ENCODE measurements around the gene CAPRIN2. TPM values are rescaled to one million over a fixed set of nuclear protein-coding genes. Genes with fewer than 3 reads are reported as not detected.

CAPRIN2 gene
- total and polyA plus RNA-seq, 3 donors from 2014 or later, result 43.7 to 108 (median 74.5) TPM

DNA sequence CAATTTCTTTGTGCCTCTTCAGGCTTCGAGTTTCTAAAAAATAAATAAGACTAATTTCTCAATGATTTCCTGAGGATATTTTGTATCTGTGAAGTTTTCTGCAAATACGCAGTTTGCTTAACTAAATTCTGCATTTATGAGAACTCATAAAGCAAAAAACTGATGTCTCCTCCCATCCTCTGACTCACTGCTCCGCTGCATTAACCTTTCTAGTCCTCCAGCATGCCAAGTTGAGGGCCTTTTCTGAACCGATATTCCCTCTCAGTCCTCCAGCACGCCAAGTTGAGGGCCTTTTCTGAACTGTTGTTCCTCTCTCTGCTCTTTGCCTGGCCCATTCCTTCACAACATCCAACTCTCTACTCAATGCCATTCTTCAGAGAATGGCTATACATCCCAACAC lies 62.3 kb downstream of the CAPRIN2 start:
- Histone ChIP-seq H3K4me3 (no peak overlapping the region), H3K27ac (no peak overlapping the region), H3K27me3 (no peaks in the 10 kb centered on the region), H3K9me3 (no peaks in the 10 kb centered on the region), H3K4me1 (peaks cover 4% of the 10 kb centered on the region), H3K36me3 (ENCODE audit: low read depth, missing control alignments) (no peaks in the 10 kb centered on the region)
- intact Hi-C loops (cut with DNase I; ENCODE audit: low total_unique reads), result no loop called here
- TF ChIP-seq, protein P1, sequence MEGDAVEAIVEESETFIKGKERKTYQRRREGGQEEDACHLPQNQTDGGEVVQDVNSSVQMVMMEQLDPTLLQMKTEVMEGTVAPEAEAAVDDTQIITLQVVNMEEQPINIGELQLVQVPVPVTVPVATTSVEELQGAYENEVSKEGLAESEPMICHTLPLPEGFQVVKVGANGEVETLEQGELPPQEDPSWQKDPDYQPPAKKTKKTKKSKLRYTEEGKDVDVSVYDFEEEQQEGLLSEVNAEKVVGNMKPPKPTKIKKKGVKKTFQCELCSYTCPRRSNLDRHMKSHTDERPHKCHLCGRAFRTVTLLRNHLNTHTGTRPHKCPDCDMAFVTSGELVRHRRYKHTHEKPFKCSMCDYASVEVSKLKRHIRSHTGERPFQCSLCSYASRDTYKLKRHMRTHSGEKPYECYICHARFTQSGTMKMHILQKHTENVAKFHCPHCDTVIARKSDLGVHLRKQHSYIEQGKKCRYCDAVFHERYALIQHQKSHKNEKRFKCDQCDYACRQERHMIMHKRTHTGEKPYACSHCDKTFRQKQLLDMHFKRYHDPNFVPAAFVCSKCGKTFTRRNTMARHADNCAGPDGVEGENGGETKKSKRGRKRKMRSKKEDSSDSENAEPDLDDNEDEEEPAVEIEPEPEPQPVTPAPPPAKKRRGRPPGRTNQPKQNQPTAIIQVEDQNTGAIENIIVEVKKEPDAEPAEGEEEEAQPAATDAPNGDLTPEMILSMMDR (IDR thresholded peaks at IDR 0.05), result no peak
- no peak for TF ChIP-seq POLR2A (IDR thresholded peaks at IDR 0.05)
- no peak for DNase-seq
- WGBS, 2 donors, result 52 to 63% methylated on average over 5 of the region's 5 CpGs

DNA sequence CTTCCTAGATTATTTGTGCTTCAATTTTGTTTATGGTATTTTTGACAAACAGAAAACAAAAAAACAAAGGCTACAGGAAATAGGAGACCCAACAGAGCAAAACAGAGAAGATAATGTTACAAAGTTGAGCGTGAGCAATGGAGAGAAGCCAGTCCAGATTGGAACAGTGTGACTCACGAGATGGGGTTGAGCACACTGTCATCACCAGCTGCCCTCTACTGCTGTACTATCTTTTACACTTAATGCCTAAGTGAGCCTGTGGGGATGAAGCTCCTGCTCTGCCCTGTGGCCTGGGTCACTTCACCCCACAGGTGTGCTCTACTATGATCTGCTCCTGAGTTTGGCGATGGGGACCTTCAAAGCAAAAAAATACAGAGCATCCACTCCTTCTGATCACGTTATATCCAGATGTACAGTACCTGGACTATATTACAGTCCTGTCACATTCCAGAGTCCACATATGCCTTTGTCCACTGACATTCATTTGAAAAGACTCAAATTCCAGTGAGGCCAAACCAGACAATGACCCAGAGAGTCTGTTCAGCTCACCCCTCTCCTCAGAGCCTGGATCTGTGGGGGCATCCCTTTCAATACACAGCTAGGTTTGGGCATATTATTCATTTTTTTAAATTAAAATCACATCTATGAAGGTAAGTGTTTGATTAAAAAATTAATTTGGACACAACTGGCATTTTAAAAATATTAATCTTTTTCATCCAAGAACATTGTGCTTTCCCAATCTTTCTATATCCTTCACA lies 63.5 kb downstream of the CAPRIN2 start:
- DNase-seq, result no peak
- Histone ChIP-seq H3K27ac (no peak overlapping the region), H3K27me3 (no peaks in the 10 kb centered on the region), H3K9me3 (no peaks in the 10 kb centered on the region), H3K4me1 (peaks cover 4% of the 10 kb centered on the region), H3K4me3 (no peak overlapping the region), H3K36me3 (ENCODE audit: low read depth, missing control alignments) (no peaks in the 10 kb centered on the region)
- 56 to 60% methylated on average over 4 of the region's 4 CpGs for WGBS, 2 donors
- intact Hi-C loops (cut with DNase I; ENCODE audit: low total_unique reads), result no loop called here
- no peak for TF ChIP-seq POLR2A (IDR thresholded peaks at IDR 0.05)
- TF ChIP-seq, protein P1 (IDR thresholded peaks at IDR 0.05), result no peak

DNA sequence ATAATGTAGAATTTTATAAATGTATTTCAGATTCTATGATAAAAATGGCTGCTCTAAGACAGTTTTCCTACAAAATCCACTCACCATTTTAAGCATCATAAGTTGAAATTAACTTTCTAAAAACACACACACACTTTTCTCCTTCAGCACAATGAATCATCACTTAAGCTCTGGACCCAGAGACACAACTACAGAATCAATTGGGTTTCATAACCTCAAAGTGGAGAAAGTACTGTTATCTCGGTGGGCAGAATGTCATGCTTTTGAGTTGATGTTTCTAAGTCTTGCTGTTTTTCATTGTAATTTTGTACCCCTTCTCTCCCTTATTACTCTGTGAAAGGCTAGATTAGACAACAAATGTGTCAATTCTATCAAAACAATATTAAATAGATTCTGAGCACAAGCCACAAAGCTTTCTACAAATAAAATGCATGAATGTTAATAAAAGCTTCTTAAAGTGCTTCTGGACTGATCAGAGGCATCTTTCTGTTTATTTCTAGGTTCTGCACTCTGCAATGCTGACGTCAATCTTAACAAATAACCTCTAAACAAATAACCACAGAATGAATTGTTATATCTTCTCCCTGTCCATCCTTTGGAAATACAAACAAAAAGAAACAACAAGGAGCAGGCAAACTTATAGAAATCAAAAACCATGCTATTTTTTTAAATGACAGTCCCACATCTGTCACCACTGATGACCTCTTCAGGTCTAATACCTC lies 67.3 kb downstream of the CAPRIN2 start:
- 75 to 80% methylated on average over 2 of the region's 2 CpGs for WGBS, 2 donors
- H3K36me3 ChIP-seq (ENCODE audit: low read depth, missing control alignments), result no peaks in the 10 kb centered on the region
- H3K27ac ChIP-seq, result no peak overlapping the region
- H3K4me1 ChIP-seq, result no peaks in the 10 kb centered on the region
- no peaks in the 10 kb centered on the region for H3K27me3 ChIP-seq
- intact Hi-C loops (cut with DNase I; ENCODE audit: low total_unique reads), result no loop called here
- H3K4me3 ChIP-seq, result no peak overlapping the region
- H3K9me3 ChIP-seq, result no peaks in the 10 kb centered on the region
- no peak for DNase-seq
- TF ChIP-seq POLR2A (IDR thresholded peaks at IDR 0.05), result no peak
- TF ChIP-seq, protein P1 (IDR thresholded peaks at IDR 0.05), result no peak

DNA sequence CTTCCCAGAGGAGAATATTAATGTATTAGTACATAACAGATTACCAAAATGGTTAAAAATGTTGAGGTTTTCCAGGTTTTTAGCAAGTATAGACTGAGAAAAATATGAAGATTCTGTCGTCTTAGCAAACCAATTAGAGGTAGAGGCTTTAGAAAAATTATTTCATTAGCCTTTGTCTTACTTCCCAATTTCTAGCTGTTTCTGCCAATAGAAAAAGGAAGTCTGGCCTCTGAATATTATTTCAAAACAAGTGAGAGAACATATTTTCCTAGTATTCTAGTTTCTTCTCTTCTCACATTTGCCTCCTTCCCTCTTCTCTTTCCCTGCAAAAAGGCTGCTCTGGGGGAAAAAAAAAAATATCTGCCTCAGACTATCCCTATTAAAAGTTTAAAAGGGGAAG lies 75.5 kb downstream of the CAPRIN2 start:
- no peak overlapping the region for H3K4me3 ChIP-seq
- TF ChIP-seq POLR2A (IDR thresholded peaks at IDR 0.05), result no peak
- TF ChIP-seq, protein P1 (IDR thresholded peaks at IDR 0.05), result no peak
- intact Hi-C loops (cut with DNase I; ENCODE audit: low total_unique reads), result no loop called here
- no peaks in the 10 kb centered on the region for H3K4me1 ChIP-seq
- H3K27ac ChIP-seq, result no peak overlapping the region
- H3K27me3 ChIP-seq, result no peaks in the 10 kb centered on the region
- H3K36me3 ChIP-seq (ENCODE audit: low read depth, missing control alignments), result no peaks in the 10 kb centered on the region
- DNase-seq, result no peak
- no peaks in the 10 kb centered on the region for H3K9me3 ChIP-seq
- WGBS, 2 donors, result 82 to 93% methylated on average over 1 of the region's 1 CpG

All from testis (tissue), 3 donors.